HG02981 (cell line): Measurements from ENCODE around the gene UGP2.
"Not testable (repeated sequence)": the region's sequence is repeated elsewhere in the genome, so short reads cannot be mapped to it uniquely, and the experiment has no call there.

Experiments
- ATAC-seq: cut with Tn5 transposase; IDR thresholded peaks from one replicate; pipeline ENCODE4 v1.9.1; 2021; ENCODE audit warnings: mild to moderate bottlenecking, moderate library complexity; ENCODE audit not compliant: unreplicated experiment

Gene UGP2

GRCh38 chr2:63841254-63842022, at the start of gene UGP2:
Gene UGP2 (plus strand): TSS chr2:63841896. CDS start chr2:63842186, 290 bp downstream.
- ATAC-seq = peak; percentile 62

GRCh38 chr2:63792530-63792929, 49.2 kb upstream of the UGP2 start:
- ATAC-seq = no peak

GRCh38 chr2:63796366-63796765, 45.3 kb upstream of the UGP2 start:
- no peak for ATAC-seq

DNA sequence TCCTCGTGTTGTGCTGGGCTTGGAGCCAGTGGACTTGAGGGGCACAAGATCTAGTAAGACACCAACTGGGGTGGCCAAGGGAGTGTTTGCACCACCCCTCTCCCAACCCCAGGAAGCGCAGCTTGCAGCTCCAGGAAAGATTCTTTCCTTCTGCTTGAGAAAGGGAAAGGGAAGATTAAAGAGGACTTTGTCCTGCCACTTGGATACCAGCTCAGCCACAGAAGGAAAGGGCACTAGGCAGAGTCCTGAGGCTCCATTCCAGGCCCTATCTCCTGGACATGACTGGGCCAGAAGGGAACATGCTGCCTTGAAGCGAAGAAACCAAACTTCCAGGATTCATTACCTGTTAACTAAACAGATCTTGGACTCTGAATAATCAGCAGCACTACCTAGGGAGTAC, 44.9 kb upstream of the UGP2 start:
- ATAC-seq = no peak

DNA sequence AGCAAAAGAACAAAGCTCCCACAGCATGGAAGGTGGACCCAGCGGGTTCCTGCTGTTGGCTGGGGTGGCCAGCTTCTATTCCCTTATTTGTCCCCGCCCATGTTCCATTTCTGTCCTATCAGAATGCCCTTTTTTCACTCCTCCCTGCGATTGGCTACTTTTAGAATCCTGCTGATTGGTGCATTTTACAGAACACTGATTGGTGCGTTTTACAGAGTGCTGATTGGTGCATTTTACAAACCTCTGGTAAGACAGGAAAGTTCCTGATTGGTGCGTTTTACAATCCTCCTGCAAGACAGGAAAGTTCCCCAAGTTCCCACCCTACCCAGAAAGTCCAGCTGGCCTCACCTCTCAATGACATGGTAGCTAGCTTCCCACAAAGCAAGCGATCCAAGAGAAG, 40.2 kb upstream of the UGP2 start:
- no peak for ATAC-seq

DNA sequence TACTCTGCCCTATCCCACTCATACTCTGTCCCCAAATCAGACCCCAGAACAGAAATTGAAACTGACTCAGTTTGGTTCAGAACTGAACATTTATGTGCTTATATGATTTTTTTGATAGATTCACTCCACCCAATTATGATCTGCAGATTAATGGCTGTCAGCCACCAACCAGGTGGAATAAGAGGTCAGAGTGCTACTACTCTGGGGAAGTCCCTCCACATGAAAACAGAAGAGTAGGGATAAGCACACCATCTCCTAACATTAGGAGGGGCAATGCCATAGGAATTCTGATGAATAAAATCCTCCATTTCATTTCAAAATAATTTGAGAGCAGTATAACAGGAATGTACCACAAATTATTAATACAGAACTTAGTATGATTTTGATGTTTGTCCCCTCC, 36.3 kb upstream of the UGP2 start:
- no peak for ATAC-seq

GRCh38 chr2:63808036-63808435, 33.7 kb upstream of the UGP2 start:
- not testable (repeated sequence) for ATAC-seq

DNA sequence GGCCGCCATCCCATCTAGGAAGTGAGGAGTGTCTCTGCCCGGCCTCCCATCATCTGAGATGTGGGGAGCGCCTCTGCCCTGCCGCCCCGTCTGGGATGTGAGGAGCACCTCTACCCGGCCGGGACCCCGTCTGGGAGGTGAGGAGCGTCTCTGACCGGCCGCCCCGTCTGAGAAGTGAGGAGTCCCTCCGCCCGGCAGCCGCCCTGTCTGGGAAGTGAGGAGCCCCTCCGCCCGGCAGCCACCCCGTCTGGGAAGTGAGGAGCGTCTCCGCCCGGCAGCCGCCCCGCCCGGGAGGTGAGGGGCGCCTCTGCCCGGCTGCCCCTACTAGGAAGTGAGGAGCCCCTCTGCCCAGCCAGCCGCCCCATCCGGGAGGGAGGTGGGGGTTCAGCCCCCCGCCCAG, 32.8 kb upstream of the UGP2 start:
- ATAC-seq = not testable (repeated sequence)

DNA sequence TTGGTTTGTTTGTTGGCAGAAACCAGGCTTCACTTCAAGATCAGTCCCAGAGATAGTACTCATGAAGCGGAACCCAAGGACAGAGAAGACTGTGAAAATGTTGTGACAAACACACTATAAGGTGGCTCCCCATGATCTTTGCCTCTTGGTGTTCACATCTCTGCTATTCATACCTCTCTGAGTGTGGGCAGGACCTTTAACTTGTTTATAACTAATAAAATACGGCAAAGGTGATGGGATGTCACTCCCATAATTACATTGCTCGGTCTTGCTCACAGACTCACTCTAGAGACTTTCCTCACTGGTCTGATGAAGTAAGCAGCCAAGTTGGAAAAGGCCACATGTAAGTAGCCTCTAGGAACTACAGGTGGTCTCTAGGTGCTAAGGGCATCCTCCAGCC, 30.6 kb upstream of the UGP2 start:
- no peak for ATAC-seq

DNA sequence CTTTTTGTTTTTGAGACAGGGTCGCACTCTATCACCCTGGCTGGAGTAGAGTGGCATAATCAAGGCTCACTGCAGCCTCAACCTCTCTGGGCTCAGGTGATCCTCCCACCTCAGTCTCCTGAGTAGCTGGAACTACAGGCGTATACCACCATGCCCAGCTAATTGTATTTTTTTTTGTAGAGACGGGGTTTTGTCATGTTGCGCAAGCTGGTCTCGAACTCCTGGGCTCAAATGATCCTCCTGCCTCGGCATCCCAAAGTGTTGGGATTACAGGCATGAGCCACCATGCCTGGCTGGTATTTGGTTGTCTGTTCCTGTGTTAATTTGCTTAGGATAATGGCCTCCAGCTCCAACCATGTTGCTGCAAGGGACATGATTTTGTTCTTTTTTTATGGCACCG, 29.8 kb upstream of the UGP2 start:
- not testable (repeated sequence) for ATAC-seq

DNA sequence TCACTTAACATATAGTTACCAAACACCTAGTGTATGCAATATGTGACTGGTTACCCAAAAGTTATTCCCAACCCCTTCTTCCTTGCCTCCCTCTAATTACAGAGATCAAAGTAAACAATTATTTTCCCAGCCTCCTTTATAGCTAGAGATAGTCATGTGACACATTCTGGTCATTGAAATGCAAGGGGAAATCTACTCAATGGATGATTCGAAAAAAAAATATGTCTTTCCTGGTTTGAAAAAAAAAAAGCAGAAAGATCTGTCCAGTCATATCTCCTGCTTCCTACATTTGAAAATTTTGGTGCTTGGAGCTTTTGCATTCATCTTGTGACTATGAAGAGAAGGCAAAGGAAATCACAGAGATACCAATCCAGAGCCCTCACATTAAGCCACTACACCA, 27.6 kb upstream of the UGP2 start:
- ATAC-seq = no peak

DNA sequence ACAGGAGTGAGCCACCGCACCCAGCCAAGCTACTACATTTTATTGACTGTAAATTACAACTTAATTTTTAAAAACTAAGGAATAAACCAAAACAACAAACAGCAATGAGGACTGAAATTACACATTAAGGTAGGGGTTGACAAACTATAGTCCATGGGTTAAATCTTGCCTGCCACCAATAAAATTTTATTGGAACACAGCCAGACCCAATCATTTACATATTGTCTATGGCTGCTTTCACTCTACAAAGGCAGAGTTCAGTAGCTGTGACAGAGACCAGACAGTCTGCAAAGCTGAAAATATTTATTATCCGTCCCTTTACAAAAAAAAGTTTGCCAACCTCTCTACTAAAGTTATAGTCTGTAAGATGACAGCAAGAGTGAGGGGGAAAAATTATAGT, 24.3 kb upstream of the UGP2 start:
- no peak for ATAC-seq

- no peak for ATAC-seq
Measured at GRCh38 chr2:63818271-63818670, 23.4 kb upstream of the UGP2 start.

- no peak for ATAC-seq
Measured at GRCh38 chr2:63819256-63819655, 22.4 kb upstream of the UGP2 start.

DNA sequence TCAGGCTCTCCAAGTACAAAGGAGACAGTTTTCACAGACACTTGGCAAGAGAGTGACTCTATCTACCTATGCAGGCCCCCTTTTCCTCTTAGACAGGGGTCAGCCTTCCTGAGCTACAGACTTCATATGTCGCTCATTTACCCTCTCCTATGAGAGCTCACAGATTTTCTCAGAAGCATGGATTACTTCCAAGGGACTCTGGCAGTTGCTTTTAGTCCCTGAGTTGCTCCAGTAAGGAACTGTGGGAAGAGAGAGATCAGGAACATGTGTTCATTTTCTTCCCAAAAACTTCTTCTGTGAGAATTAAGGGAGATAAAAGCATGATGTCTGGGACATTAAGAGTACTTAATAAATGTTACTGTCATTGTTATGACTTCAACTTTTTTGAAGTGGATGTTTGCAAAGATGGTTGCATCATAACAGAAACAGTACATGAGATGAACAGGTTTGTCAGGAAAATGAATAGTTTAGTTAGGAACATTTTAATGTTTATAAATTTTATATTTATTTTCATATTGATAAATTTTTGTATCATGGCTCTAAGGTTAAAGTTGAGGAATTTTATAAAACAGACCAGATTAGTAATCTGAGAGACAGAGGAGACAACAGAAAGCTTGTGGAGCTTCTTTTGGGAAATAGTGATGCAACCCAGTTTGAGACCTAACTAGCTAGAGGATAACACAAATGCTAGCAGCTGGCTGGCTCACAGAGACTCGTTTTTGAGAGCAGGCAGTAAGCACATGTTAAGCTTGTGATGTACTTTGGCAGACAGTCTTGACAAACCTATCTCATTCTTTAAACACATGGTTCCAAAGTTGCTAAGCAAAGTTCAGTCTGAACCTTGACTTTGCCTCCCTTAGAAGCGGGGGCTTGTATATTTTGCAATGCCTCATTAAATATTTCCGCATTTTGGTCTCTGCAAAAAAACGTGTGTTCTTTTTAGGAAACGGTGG, 21.7 kb upstream of the UGP2 start:
- ATAC-seq = no peak

DNA sequence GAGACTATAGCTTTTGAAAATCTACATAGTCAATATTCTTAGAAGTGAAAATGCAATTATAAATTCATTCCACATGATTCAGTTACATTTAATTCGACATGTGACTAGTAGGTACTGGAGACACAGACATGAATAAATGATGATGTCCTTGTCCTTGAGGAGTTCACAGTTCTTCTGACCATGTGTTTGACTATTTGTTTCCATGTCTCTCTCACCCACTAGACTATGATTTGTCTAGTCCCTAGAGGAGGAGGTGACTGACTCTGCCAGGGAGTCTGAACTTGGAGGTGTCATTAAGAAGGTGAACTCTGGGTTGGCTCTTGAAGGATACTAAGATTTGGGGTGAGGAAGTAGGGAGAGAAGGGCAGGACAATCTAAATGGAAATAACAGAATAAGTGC, 20.7 kb upstream of the UGP2 start:
- no peak for ATAC-seq

DNA sequence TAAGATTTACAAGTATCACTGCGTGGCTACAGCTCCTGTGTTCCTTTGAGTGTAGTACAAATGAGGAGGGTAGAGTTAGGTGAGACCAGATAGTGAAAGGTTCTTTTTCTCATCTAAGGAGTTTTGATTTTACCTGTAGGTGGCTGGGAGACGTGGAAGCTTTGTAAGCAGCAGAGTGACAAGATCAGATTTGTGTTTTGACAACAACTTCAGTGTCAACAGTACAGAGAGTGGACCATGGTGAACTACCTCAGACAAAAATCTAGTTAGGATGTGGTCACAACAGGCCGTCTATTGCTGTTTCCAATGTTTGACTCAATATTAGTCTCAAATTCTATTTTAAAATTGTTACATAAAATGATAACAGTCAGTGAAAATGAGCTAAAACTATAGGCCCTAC, 20.3 kb upstream of the UGP2 start:
- ATAC-seq = no peak

GRCh38 chr2:63822478-63822877, 19.2 kb upstream of the UGP2 start:
- ATAC-seq = no peak

- ATAC-seq = no peak
Measured at GRCh38 chr2:63827749-63828148, 13.9 kb upstream of the UGP2 start.

DNA sequence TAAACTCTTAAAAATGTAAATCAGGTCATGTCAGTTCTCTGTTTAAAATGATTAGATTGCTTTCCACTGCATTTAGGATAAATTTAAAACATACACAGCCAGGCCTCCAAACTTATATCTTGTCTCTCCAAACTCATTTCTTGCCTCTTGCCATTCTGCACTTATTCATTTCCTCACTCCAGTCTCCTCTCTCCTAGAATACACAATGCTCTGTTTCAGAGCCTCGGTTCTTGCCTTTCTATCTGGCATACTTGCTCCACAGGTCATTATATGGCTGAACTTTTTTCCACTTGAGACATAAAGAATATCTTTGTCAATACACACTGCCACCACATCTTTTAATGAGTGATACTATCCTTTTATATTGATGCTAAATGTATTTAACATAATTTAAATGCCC, 10.5 kb upstream of the UGP2 start:
- ATAC-seq = no peak

DNA sequence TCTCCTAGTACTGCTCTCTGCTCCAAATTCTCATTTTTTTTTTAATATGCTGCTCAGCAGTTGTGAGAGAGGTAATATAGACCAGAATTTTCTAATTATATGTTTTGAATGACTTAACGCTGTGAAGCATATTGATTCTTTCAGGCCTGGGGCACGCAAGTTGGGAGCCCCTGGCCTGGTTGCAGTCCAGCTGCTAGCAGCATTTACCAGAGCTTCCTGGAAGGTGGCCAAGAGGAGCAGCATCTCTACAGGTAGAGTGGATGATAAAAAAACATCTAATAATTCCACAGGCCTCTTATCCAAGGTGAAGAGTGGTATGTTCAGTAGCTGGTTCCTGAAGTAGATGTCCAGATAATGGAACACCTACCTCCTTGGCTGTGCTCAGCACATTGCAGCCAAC, 7.3 kb upstream of the UGP2 start:
- no peak for ATAC-seq

- ATAC-seq = no peak
Measured at GRCh38 chr2:63837036-63837594, 4.6 kb upstream of the UGP2 start.
